Measurements from ENCODE around the gene RCOR3.
"Not testable (repeated sequence)": the region's sequence is repeated elsewhere in the genome, so short reads cannot be mapped to it uniquely, and the experiment has no call there.

RCOR3 gene

GRCh38 chr1:211258756-211259637, at the start of gene RCOR3:
RCOR3 (plus strand) TSS chr1:211259366; CDS start chr1:211259561, 195 bp downstream.
- peak; percentile 59 for DNase-seq (ENCODE audit: low read depth, low spot score)
- peak within 1 kb of the TSS; percentile 97 for H3K27ac ChIP-seq

- no peak for DNase-seq (ENCODE audit: low read depth, low spot score)
- H3K27ac ChIP-seq, result no peak overlapping the region
These were observed 49.1 kb upstream of the RCOR3 start for GRCh38 chr1:211210052-211210451.

GRCh38 chr1:211210965-211211364, 48.2 kb upstream of the RCOR3 start:
- DNase-seq (ENCODE audit: low read depth, low spot score), result no peak

GRCh38 chr1:211213702-211214101, 45.5 kb upstream of the RCOR3 start:
- DNase-seq (ENCODE audit: low read depth, low spot score), result no peak
- H3K27ac ChIP-seq, result no peak overlapping the region

More at GRCh38 chr1:211210965-211211364, 48.2 kb upstream of the RCOR3 start:
- H3K27ac ChIP-seq, result no peak overlapping the region

- H3K27ac ChIP-seq, result no peak overlapping the region
- DNase-seq (ENCODE audit: low read depth, low spot score), result no peak
These were observed 43.6 kb upstream of the RCOR3 start for GRCh38 chr1:211215577-211215976.

GRCh38 chr1:211217392-211217791, 41.8 kb upstream of the RCOR3 start:
- DNase-seq (ENCODE audit: low read depth, low spot score), result no peak
- no peak overlapping the region for H3K27ac ChIP-seq

GRCh38 chr1:211222469-211223234, 36.5 kb upstream of the RCOR3 start:
- H3K27ac ChIP-seq, result not testable (repeated sequence)
- DNase-seq (ENCODE audit: low read depth, low spot score), result peak; percentile 16

GRCh38 chr1:211228573-211229364, 30.4 kb upstream of the RCOR3 start:
- not testable (repeated sequence) for H3K27ac ChIP-seq; DNase-seq (ENCODE audit: low read depth, low spot score)

- H3K27ac ChIP-seq, result no peak overlapping the region
- DNase-seq (ENCODE audit: low read depth, low spot score), result no peak
These were observed 29.8 kb upstream of the RCOR3 start for GRCh38 chr1:211229365-211229759.

- H3K27ac ChIP-seq, result no peak overlapping the region
- no peak for DNase-seq (ENCODE audit: low read depth, low spot score)
These were observed 27.3 kb upstream of the RCOR3 start for GRCh38 chr1:211231873-211232272.

- no peak overlapping the region for H3K27ac ChIP-seq
- no peak for DNase-seq (ENCODE audit: low read depth, low spot score)
These were observed 22.4 kb upstream of the RCOR3 start for GRCh38 chr1:211236633-211237320.

- H3K27ac ChIP-seq, result no peak overlapping the region
- DNase-seq (ENCODE audit: low read depth, low spot score), result no peak
These were observed 21.6 kb upstream of the RCOR3 start for GRCh38 chr1:211237579-211237978.

GRCh38 chr1:211240567-211240966, 18.6 kb upstream of the RCOR3 start:
- DNase-seq (ENCODE audit: low read depth, low spot score); H3K27ac ChIP-seq: not testable (repeated sequence)

GRCh38 chr1:211241071-211241470, 18.1 kb upstream of the RCOR3 start:
- DNase-seq (ENCODE audit: low read depth, low spot score), result no peak
- no peak overlapping the region for H3K27ac ChIP-seq

GRCh38 chr1:211243639-211244038, 15.5 kb upstream of the RCOR3 start:
- H3K27ac ChIP-seq; DNase-seq (ENCODE audit: low read depth, low spot score): not testable (repeated sequence)

GRCh38 chr1:211246583-211246982, 12.6 kb upstream of the RCOR3 start:
- DNase-seq (ENCODE audit: low read depth, low spot score); H3K27ac ChIP-seq: not testable (repeated sequence)

GRCh38 chr1:211247921-211248320, 11.2 kb upstream of the RCOR3 start:
- no peak for DNase-seq (ENCODE audit: low read depth, low spot score)
- H3K27ac ChIP-seq, result no peak overlapping the region

GRCh38 chr1:211249611-211250010, 9.6 kb upstream of the RCOR3 start:
- DNase-seq (ENCODE audit: low read depth, low spot score); H3K27ac ChIP-seq: not testable (repeated sequence)

- H3K27ac ChIP-seq, result peak overlapping the region; percentile 97
- no peak for DNase-seq (ENCODE audit: low read depth, low spot score)
These were observed 1.3 kb upstream of the RCOR3 start for GRCh38 chr1:211257826-211258225.

- H3K27ac ChIP-seq, result peak overlapping the region; percentile 97
- DNase-seq (ENCODE audit: low read depth, low spot score), result no peak
These were observed 833 bp upstream of the RCOR3 start for GRCh38 chr1:211258310-211258755.

All from epithelial cell of prostate (primary cell).